ENCODE results near the gene OLFM2. TPM values are rescaled to one million over a fixed set of nuclear protein-coding genes. Genes with fewer than 3 reads are reported as not detected.

Gene OLFM2
- total RNA-seq, 1 experiment from 2014 or later: 19.9 TPM

- H3K9me2 ChIP-seq (ENCODE audit: insufficient read depth): no peaks in the 10 kb centered on the region
- DNase-seq (ENCODE audit: low read depth, low spot score) (no peak), ATAC-seq (no peak)
- H3K9ac ChIP-seq (ENCODE audit: low read length): no peak overlapping the region
- H3K36me3 ChIP-seq (ENCODE audit: control insufficient read depth in 1 of 2, insufficient read depth in 2 of 2, low read length in 2 of 2): no peaks in the 10 kb centered on the region
- H3K4me2 ChIP-seq (ENCODE audit: low read length): no peak overlapping the region
- CTCF ChIA-PET: no interaction called here
- BruUV-seq (replicated peaks): no TSS peak
- no peaks in the 10 kb centered on the region for H3K9me3 ChIP-seq (ENCODE audit: control insufficient read depth in 1 of 2, insufficient read depth in 1 of 2, low read depth in 1 of 2, low read length in 2 of 2)
- no peaks in the 10 kb centered on the region for H3K79me2 ChIP-seq (ENCODE audit: insufficient read depth, low read length)
- no peak overlapping the region for H2AFZ ChIP-seq (ENCODE audit: low read depth, low read length, poor library complexity, severe bottlenecking)
- RAD21 ChIA-PET (ENCODE audit: low non-redundant PET in 1 of 2, low total read pairs in 2 of 2, uncharacterized antibody in 2 of 2, unreplicated experiment in 2 of 2): no interaction called here
- H3K4me1 ChIP-seq (ENCODE audit: control insufficient read depth in 1 of 2, insufficient read depth in 2 of 2, low read length in 2 of 2): peaks cover 0 to 5% of the 10 kb centered on the region in 2 experiments; a peak in 2 of 4 replicates
- no peaks in the 10 kb centered on the region for H3K27me3 ChIP-seq (ENCODE audit: insufficient read depth, low read length)
- no peaks in the 10 kb centered on the region for H4K20me1 ChIP-seq (ENCODE audit: insufficient read depth)
- TF ChIP-seq JUND (IDR thresholded peaks at IDR 0.05) (no peak), CTCF (IDR thresholded peaks at IDR 0.05 in 2 of 3, conservative IDR thresholded peaks at IDR 0.05 in 1 of 3; ENCODE audit: borderline replicate concordance in 1 of 3, insufficient read depth in 1 of 3, low read depth in 2 of 3, low read length in 2 of 3) (no peak), ZBTB33 (IDR thresholded peaks at IDR 0.05; ENCODE audit: extremely low read depth, insufficient replicate concordance, low read length) (no peak), FOSL1 (IDR thresholded peaks at IDR 0.05; ENCODE audit: low read depth) (no peak), ZFX (IDR thresholded peaks at IDR 0.05) (no peak), ELF1 (IDR thresholded peaks at IDR 0.05; ENCODE audit: borderline replicate concordance, low read depth) (no peak), EZH2phosphoT487 (IDR thresholded peaks at IDR 0.05; ENCODE audit: borderline replicate concordance) (no peak)
- no peak overlapping the region for H3K4me3 ChIP-seq (replicated peaks in 1 of 2; ENCODE audit: low read depth in 1 of 2, low read length in 2 of 2)
- intact Hi-C loops (cut with micrococcal nuclease): no loop called here
- POLR2A ChIA-PET: interaction anchor here (0.7 kb wide), 1 partner anchor 8 kb away, joined by 6 read pairs; no protein-coding TSS in a partner anchor
- no peak overlapping the region for H3K27ac ChIP-seq (ENCODE audit: low read depth, low read length)
These were observed 73.4 kb downstream of the OLFM2 start for GRCh38 chr19:9862938-9863337.
